Activated T-helper 2 cell treated with anti-CD3 and anti-CD28 coated beads, Interferon-gamma antibody, Interleukin-2, Interleukin-4, amounts not matched to agents 10 μg/mL and 5 μg/mL and 100 μg/mL, durations not matched to agents 14 hours and 24 hours and 36 hours (primary cell): ENCODE measurements around the gene KRTAP5-9. TPM values are rescaled to one million over a fixed set of nuclear protein-coding genes. Genes with fewer than 3 reads are reported as not detected.
"Not testable (repeated sequence)": the region's sequence is repeated elsewhere in the genome, so short reads cannot be mapped to it uniquely, and the experiment has no call there.

Experiments used
- DNase-seq: peaks from one replicate; pipeline ENCODE4 v3.0.0; 2021; ENCODE audit warnings: low spot score
- H3K27ac Mint-ChIP-seq: one replicate; pipeline ENCODE4 v1.8.0; 2021; ENCODE audit warnings: mixed read lengths
- H3K27me3 Mint-ChIP-seq: one replicate; pipeline ENCODE4 v1.8.0; 2021; ENCODE audit warnings: low read depth, mixed read lengths
- H3K36me3 Mint-ChIP-seq: one replicate; pipeline ENCODE4 v1.8.0; 2021; ENCODE audit warnings: low read depth, mixed read lengths
- H3K4me1 Mint-ChIP-seq: one replicate; pipeline ENCODE4 v1.8.0; 2021; ENCODE audit warnings: low read depth, mixed read lengths
- H3K4me3 Mint-ChIP-seq: one replicate; pipeline ENCODE4 v1.8.0; 2021; ENCODE audit warnings: low read depth, mild to moderate bottlenecking, moderate library complexity, mixed read lengths
- H3K9me3 Mint-ChIP-seq: one replicate; pipeline ENCODE4 v1.8.0; 2021; ENCODE audit warnings: mixed read lengths
- intact Hi-C: fragments of 100-400 bp; cut with micrococcal nuclease; formaldehyde crosslinking; loops from one replicate; pipeline ENCODE4 v1.15.1; 2023
- total RNA-seq: library from RNA; stranded (reverse); gene quantifications from 2 replicates; pipeline ENCODE4 v1.2.3, GENCODE V29; 2022

The KRTAP5-9 gene
- total RNA-seq, 1 donor from 2014 or later, result not detected

DNA sequence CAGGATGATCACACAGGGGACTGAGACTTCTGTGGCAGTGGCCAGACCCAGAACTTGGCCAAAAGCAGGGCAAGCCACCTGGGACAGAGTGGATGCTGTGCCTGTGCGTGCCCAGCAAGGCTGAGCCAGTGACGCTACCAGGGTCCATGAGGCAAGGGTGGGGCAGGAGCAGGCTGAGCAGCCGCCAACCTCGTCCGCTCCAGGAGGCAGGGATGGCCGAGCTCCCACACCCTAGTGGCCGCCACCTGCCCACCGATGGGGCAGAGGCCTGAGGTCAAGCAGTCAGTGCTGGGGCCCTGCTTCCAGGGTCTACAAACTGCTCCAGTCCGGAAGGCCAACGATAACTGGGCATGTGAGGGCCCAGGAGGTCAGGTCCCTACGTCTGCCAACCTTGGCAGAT lies 7.3 kb downstream of the KRTAP5-9 start:
- peaks cover 11% of the 10 kb centered on the region for H3K27me3 Mint-ChIP-seq
- intact Hi-C loops, result no loop called here
- DNase-seq, result no peak

DNA sequence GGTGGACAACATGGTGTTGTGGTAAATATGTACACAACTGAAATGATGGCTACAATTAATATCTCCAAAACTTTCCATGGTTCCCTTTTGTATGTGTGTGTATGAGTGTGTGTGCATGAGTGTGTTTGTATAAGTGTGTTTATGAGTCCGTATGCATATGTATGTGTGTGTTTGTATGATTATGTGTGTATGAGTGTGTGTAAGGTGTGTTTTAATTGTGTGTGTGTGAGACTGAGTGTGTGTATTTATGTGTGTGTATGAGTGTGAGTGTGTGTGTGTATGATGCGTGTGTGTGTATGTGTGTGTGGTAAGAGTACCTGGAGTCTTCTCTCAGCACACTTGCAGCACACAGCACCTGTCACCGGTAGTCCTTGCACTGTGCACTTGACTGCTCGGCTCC lies 7.8 kb downstream of the KRTAP5-9 start:
- DNase-seq, result no peak
- Mint-ChIP-seq H3K27ac (no peak overlapping the region), H3K4me1 (no peaks in the 10 kb centered on the region), H3K36me3 (no peaks in the 10 kb centered on the region), H3K27me3 (peaks cover 13% of the 10 kb centered on the region), H3K4me3 (no peak overlapping the region), H3K9me3 (no peaks in the 10 kb centered on the region)
- intact Hi-C loops, result no loop called here

More for the DNA sequence above, 7.3 kb downstream of the KRTAP5-9 start:
- Mint-ChIP-seq H3K36me3 (no peaks in the 10 kb centered on the region), H3K4me3 (no peak overlapping the region), H3K27ac (no peak overlapping the region), H3K9me3 (no peaks in the 10 kb centered on the region), H3K4me1 (no peaks in the 10 kb centered on the region)

DNA sequence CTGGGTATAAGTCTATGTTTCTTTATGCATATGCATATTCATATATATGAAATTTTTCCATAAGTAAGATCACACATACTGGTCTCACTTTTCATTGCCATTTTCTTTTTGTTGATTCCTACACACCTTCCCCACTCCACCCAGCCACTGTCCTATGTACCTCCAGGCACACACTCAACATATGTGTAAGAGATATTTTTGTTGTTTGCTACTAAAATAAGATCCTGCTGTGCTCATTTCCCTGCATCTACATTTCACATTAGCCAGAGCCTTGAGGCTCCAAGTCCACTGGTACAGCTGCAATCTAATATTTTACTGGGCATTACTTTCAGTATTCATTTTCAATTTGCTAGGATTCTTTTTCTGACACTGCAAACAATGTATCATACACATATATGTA lies 9.0 kb downstream of the KRTAP5-9 start:
- peaks cover 20% of the 10 kb centered on the region for H3K27me3 Mint-ChIP-seq
- no peak overlapping the region for H3K4me3 Mint-ChIP-seq
- H3K9me3 Mint-ChIP-seq, result no peaks in the 10 kb centered on the region
- no peak for DNase-seq
- no peaks in the 10 kb centered on the region for H3K4me1 Mint-ChIP-seq
- H3K36me3 Mint-ChIP-seq, result no peaks in the 10 kb centered on the region
- intact Hi-C loops, result no loop called here
- H3K27ac Mint-ChIP-seq, result no peak overlapping the region

DNA sequence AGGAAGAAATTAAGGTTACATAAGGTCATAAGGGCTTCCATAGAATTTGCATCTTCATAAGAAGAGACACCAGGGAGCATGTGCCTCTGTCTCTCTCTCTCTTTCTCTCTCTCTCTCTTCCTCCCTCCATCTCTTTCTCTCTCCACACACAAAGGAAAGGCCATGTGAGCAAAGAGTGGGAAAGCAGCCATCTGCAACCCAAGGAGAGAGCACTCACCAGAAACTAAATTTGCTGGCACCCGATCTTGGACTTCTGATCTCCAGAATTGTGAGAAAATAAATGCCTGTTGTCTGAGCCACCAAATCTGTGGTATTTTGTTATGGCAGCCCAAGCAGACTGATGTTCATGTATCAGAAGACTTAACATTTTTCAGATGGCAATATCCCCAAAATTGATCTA lies 10.8 kb downstream of the KRTAP5-9 start:
- peaks cover 33% of the 10 kb centered on the region for H3K27me3 Mint-ChIP-seq
- no peaks in the 10 kb centered on the region for H3K36me3 Mint-ChIP-seq
- peaks cover 3% of the 10 kb centered on the region for H3K4me1 Mint-ChIP-seq
- H3K4me3 Mint-ChIP-seq, result no peak overlapping the region
- H3K9me3 Mint-ChIP-seq, result no peaks in the 10 kb centered on the region
- no peak for DNase-seq
- no peak overlapping the region for H3K27ac Mint-ChIP-seq
- intact Hi-C loops, result no loop called here

DNA sequence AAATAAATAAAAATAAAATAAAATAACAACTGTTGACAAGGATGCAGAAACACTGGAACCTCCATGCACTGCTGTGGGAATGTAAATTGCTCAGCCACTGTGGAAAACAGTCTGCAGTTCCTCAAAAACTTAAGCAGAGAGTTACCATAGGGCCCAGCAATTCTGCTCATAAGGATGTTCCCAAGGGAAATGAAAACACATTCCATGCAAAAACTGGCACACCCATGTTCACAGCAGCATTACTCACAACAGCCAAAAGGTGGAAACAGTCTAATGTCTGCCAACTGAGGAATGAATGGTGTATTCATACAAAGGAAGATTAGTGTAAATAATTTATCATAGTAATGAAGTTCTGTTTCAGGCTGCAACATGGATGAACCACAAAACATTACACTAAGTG lies 13.9 kb downstream of the KRTAP5-9 start:
- Mint-ChIP-seq H3K4me3 (no peak overlapping the region), H3K27ac (no peak overlapping the region), H3K27me3 (peaks cover 33% of the 10 kb centered on the region), H3K36me3 (no peaks in the 10 kb centered on the region), H3K9me3 (no peaks in the 10 kb centered on the region), H3K4me1 (peaks cover 3% of the 10 kb centered on the region)
- DNase-seq, result no peak
- intact Hi-C loops, result no loop called here

DNA sequence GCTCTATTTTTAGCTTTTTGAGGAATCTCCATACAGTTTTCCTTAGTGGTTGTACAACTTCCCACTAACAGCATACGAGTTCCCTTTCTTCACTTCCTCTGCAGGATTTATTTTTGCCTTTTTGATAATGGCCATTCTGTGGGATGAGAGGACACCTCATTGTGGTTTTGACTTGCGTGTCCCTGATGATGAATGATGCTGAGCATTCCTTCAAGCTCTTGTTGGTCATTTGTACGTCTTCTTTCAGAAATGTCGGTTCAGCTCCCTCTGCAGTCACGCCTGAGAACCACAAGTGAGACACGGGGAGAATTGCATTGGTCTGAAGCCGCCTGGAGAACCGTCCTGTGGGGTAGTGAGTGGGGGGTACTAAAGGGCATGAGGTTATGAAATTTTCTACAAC lies 15.2 kb downstream of the KRTAP5-9 start:
- Mint-ChIP-seq H3K27me3 (peaks cover 28% of the 10 kb centered on the region), H3K36me3 (no peaks in the 10 kb centered on the region), H3K4me1 (peaks cover 3% of the 10 kb centered on the region), H3K27ac (no peak overlapping the region), H3K4me3 (no peak overlapping the region), H3K9me3 (no peaks in the 10 kb centered on the region)
- DNase-seq, result no peak
- intact Hi-C loops, result no loop called here

DNA sequence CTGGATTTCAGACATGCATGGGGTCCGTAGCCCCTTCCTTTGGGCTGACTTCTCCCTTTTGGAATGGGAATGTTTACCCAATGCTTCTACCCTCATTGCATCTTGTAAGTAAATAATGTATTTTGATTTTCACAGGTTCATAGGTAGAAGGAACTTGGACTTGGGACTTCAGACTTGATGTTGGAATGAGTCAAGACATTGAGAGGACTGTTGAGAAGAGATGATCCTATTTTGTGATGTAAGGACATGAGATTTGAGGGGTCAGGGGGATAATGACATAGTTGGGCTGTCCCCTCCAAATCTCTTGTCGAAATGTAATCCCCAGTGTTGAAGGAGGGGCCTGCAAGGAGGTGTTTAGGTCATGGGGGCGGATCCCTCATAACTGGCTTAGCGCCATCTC lies 16.2 kb downstream of the KRTAP5-9 start:
- intact Hi-C loops, result no loop called here
- Mint-ChIP-seq H3K4me3 (no peak overlapping the region), H3K9me3 (no peaks in the 10 kb centered on the region), H3K27ac (no peak overlapping the region), H3K36me3 (no peaks in the 10 kb centered on the region), H3K27me3 (peaks cover 24% of the 10 kb centered on the region), H3K4me1 (peaks cover 3% of the 10 kb centered on the region)
- DNase-seq, result no peak

DNA sequence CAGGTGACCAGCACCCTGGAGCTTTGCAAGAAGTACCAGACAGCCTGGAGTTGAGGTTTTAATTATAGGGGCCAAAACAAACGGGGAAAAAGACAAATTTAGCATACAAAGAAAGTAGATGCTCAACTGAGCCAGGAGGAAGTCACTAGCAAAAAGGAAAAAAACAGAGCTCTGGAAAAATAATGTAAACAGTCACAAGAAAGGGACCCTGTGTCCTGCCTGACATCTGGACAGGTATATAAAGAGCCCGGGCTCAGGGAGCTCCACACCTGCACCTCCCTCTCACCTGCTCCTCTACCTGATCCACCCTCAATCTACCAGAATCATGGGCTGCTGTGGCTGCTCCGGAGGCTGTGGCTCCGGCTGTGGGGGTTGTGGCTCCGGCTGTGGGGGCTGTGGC lies 17.0 kb downstream of the KRTAP5-9 start, which contains the start of gene KRTAP5-10:
Gene KRTAP5-10 (plus strand): TSS at position 301 of the 400 bp plus-strand sequence. CDS start 25 bp downstream, at position 326.
- peaks cover 22% of the 10 kb centered on the region for H3K27me3 Mint-ChIP-seq
- intact Hi-C loops, result no loop called here
- H3K4me3 Mint-ChIP-seq, result no peak within 1 kb of the TSS

DNA sequence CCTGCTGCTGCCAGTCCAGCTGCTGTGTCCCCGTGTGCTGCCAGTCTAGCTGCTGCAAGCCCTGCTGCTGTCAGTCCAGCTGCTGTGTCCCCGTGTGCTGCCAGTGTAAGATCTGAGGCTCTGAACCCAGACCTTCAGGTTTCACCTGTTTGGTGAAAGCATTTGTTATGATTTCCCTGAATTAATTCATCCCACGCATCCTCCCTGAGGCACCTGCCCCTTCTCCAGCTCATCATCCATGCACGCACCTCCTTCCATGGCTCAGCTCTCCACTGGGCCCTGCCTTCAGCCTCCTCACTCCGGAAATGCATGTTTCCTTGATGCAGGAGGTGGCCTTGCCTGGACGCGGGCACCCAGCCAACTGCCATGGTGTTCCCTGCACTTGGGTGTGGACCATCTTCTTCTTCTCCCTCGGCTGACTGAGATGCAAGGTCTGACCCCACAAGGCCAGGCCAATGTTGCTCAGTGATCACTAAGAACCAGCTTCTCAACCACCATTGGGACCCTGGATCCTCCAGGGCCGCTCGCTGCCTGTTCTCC lies 17.9 kb downstream of the KRTAP5-9 start:
- no peak overlapping the region for H3K27ac Mint-ChIP-seq
- peaks cover 3% of the 10 kb centered on the region for H3K4me1 Mint-ChIP-seq
- no peaks in the 10 kb centered on the region for H3K36me3 Mint-ChIP-seq
- peaks cover 20% of the 10 kb centered on the region for H3K27me3 Mint-ChIP-seq
- intact Hi-C loops, result no loop called here
- no peak overlapping the region for H3K4me3 Mint-ChIP-seq
- no peaks in the 10 kb centered on the region for H3K9me3 Mint-ChIP-seq
- DNase-seq, result no peak

More for the DNA sequence above, 17.0 kb downstream of the KRTAP5-9 start, which contains the start of gene KRTAP5-10:
- Mint-ChIP-seq H3K9me3 (no peaks in the 10 kb centered on the region), H3K36me3 (no peaks in the 10 kb centered on the region), H3K4me1 (peaks cover 3% of the 10 kb centered on the region), H3K27ac (no peak within 1 kb of the TSS)
- no peak for DNase-seq

DNA sequence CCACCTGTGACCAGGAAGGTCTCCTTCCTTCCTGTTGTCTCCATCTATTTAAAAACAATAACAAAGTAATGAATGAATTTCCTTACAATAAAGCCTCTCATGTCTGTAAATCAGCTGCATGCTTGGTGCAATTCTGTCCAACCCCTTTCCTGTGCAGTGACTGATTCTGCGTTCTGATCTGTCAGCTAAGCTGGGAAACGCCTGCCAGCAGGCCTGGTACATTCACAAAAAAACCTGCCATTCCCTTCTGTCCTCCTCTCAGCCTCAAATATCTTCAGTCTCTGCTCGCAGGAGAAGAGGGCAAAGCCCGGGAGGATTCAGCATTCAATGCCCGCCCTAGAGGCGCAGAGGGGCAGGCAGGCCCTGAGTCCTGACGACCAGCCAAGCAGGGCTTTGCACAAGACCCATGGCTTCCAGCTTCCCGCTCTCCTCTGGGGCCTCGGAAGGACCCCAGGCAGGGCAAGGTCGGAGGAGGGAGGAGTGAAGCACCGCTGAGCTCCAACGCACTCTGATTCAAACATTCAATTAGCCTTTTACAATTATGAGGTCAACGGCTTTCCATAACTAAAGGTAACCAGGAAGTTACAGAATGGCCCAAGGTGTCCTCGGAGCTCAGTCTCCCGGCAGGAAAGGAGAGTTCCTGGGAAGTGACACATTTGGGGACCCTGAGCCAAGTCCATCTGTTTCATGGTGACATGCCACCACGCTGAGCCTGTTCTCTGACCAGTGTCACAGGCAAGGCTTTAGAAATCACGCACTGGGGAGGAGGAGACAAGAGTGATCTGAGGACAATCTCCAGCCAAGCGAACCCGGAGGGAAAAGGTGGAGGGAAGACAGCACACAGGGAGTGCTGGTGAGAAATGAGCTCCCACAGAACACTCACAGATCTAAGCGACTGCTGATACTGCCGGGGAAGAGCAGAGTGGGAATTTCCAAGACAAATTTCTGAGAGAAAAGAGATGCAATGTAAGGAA lies 18.7 kb downstream of the KRTAP5-9 start:
- H3K36me3 Mint-ChIP-seq, H3K4me3 Mint-ChIP-seq, H3K4me1 Mint-ChIP-seq, H3K9me3 Mint-ChIP-seq, DNase-seq, H3K27ac Mint-ChIP-seq, intact Hi-C loops: not testable (repeated sequence)
- peaks cover 13% of the 10 kb centered on the region for H3K27me3 Mint-ChIP-seq

DNA sequence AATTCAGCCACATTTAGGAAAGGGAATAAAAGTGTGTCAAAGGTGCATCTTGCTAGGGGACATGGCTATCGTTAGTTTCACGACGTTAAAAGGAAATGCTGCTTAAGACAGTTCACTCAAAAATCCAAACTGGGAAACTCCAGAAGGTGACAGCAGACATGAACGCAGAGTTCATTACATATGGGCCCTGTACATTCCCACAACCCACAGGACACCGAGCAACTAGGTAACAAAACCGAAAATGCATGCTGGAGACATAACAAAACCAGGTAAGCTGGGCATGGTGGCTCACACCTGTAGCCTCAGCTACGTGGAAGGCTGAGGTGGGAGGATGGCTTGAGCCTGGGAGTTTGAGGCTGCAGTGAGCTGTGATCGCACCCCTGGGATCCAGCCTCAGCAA lies 19.4 kb downstream of the KRTAP5-9 start:
- H3K9me3 Mint-ChIP-seq, DNase-seq, H3K4me1 Mint-ChIP-seq, H3K27ac Mint-ChIP-seq, intact Hi-C loops, H3K36me3 Mint-ChIP-seq, H3K4me3 Mint-ChIP-seq: not testable (repeated sequence)
- H3K27me3 Mint-ChIP-seq, result peaks cover 11% of the 10 kb centered on the region

DNA sequence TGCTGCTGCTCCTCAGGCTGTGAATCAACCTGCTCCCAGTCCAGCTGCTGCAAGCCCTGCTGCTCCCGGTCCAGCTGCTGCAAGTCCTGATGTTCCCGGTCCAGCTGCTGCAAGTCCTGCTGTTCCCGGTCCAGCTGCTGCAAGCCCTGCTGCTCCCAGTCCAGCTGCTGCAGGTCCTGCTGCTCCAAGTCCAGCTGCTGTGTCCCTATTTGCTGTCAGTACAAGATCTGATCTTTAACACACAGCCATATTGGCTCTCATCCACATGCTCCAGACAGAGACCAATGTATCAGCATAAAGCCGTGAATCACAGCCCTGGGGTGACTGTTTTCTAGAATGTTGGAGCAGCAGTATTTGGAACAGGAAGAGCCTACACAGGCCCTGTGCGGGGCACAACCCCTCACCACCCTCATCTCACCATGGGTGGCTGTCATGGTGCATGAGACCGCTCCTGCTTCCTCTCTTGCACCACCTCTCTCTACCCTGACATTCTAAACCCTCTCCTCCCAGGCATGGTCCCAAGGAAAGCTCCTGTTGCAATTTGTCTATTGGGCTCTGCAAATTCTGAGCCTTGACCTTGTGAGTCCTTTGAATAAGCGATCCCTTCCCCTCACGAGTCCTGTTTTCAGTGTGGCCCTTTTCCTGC lies 20.6 kb downstream of the KRTAP5-9 start:
- Mint-ChIP-seq H3K27me3 (peaks cover 2% of the 10 kb centered on the region), H3K27ac (no peak overlapping the region), H3K4me3 (no peak overlapping the region), H3K4me1 (no peaks in the 10 kb centered on the region), H3K36me3 (no peaks in the 10 kb centered on the region), H3K9me3 (no peaks in the 10 kb centered on the region)
- no peak for DNase-seq
- intact Hi-C loops, result no loop called here
